ENCODE results near the gene AAK1. TPM values are rescaled to one million over a fixed set of nuclear protein-coding genes. Genes with fewer than 3 reads are reported as not detected.

The AAK1 gene
- polyA plus RNA-seq, 1 experiment: 31.1 TPM

DNA sequence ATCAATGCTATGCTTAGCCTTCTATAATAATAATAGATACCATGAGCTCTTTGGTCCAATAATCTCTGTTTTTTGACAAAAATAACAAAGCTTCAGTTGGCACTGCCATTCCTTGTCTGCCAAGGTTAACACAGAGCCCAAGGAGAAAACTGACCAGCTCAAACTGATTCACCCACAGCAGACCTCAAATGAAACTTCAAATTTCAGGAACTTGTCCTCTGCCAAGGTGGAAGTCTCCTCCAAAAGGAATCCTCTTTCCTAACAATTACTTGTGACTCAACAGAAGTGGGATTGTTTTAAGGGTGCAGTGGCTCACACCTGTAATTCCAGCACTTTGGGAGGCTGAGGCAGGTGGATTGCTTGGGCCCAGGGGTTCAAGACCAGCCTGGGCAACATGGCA, 12.1 kb downstream of the AAK1 start:
- Histone ChIP-seq H3K27ac (ENCODE audit: low read depth, low read length) (no peak overlapping the region), H3K27me3 (ENCODE audit: control insufficient read depth, insufficient read depth, low read length) (no peaks in the 10 kb centered on the region), H3K9me3 (ENCODE audit: control insufficient read depth, insufficient read depth, low read length) (no peaks in the 10 kb centered on the region), H3K4me3 (ENCODE audit: low read depth, low read length) (no peak overlapping the region)
- POLR2A ChIA-PET: interaction anchor here (0.9 kb wide), 1 partner anchor 51 kb away, joined by 3 read pairs; no protein-coding TSS in a partner anchor
- DNase-seq (ENCODE audit: low read depth, low spot score): no peak
- CTCF ChIA-PET: no interaction called here
- TF ChIP-seq, protein P1, sequence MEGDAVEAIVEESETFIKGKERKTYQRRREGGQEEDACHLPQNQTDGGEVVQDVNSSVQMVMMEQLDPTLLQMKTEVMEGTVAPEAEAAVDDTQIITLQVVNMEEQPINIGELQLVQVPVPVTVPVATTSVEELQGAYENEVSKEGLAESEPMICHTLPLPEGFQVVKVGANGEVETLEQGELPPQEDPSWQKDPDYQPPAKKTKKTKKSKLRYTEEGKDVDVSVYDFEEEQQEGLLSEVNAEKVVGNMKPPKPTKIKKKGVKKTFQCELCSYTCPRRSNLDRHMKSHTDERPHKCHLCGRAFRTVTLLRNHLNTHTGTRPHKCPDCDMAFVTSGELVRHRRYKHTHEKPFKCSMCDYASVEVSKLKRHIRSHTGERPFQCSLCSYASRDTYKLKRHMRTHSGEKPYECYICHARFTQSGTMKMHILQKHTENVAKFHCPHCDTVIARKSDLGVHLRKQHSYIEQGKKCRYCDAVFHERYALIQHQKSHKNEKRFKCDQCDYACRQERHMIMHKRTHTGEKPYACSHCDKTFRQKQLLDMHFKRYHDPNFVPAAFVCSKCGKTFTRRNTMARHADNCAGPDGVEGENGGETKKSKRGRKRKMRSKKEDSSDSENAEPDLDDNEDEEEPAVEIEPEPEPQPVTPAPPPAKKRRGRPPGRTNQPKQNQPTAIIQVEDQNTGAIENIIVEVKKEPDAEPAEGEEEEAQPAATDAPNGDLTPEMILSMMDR (IDR thresholded peaks at IDR 0.05; ENCODE audit: low read depth, low read length): no peak

DNA sequence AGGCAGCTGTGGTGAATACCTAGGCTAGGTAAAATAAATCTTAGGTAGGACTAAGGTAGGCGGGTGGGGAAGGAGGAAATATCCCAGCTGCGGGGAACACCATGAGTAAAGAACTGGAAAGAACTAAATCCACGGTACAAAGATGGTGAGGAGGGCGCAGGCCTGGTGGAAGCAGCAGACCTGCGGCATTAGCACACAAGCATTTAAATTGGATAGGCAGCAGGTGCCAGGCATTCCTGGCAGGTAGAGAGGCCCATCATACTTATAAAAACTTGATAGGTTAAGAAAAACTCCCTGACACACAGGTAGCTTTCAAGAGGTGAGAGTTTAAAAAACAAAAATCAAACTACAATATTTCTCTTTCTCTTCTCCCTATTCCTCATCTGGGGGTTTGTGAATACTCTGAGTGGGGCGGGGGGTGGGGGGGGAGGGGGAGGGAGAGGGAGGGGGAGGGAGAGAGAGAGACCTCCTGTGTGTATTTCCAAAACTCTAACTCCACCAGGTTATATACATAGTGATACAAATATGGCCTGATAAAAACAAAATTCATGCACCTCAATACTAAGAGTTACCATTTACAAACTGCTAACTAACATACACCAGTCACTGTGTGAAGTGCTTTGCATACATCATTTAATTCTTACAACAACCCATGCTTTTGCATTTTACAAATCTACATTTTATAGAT, 13.5 kb downstream of the AAK1 start:
- TF ChIP-seq, protein P1 (IDR thresholded peaks at IDR 0.05; ENCODE audit: low read depth, low read length): no peak
- no peaks in the 10 kb centered on the region for H3K9me3 ChIP-seq (ENCODE audit: control insufficient read depth, insufficient read depth, low read length)
- H3K27me3 ChIP-seq (ENCODE audit: control insufficient read depth, insufficient read depth, low read length): no peaks in the 10 kb centered on the region
- DNase-seq (ENCODE audit: low read depth, low spot score): no peak
- H3K27ac ChIP-seq (ENCODE audit: low read depth, low read length): no peak overlapping the region
- ChIA-PET POLR2A (no interaction called here), CTCF (no interaction called here)
- H3K4me3 ChIP-seq (ENCODE audit: low read depth, low read length): no peak overlapping the region

DNA sequence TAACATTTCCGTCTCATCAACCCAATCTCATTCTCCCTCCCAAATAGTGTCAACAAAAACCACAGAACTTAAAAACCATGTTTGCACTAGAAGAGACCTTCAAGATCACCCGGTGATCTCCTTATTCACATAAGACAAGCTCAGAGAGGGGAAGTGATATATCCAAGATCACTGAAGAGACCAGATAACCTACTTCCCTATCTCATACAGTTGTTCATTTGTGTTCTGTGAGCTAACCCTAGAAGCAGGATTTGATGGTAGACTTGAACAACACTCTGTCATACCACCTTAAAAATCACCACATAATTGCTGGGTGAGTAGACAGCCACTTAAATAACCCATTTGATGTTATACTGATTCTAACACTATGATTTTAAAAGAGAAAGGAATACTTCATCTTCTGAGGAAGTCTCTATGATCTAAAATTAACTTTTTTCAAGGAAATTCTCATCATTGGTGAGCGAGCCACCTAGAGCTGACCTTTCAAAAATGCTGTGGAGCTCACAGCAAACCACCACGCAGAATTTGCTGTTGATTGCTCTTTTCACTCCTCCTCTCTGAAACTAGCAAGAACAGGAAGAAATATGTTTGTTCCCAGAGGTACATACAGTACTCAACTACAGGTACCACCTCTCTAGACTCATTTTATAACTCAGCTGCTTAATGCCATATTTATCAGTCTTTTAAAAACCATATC, 15.1 kb downstream of the AAK1 start:
- ChIA-PET POLR2A (interaction anchor here (1.0 kb wide), 1 partner anchor 15 kb away, joined by 3 read pairs; the partner anchor contains the start of gene AAK1), CTCF (no interaction called here)

DNA sequence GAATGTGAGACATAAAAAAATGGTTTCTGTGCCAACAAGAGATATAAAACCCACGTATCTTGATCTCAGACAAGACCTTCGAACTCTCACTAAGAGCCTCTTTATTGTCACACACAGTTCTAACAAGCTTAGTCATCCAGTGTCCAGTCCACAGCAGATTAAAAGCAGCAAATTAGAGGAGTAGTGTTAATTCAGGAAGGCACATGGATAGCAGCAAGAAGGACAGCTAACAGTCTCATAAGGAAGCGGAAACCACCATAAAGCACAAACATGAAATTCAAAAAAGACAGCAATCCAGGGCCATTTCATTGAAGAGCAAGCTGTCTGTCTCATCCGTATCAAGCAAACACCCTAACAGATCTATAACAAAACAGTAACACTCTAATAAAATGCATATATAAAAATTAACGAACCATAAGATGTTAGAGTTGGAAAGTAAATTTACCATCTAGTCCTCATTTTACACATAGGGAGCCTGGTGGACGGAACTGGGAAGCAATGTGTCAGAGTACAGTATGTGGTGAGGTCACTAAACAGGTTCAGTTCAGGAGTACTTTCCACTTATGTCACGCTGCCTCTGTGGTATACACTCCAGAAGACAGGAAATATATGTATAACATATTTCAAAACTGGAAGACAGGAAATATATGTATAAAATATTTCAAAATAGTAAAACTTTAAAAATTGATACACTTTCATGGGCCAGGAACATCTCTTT, 18.3 kb downstream of the AAK1 start:
- TF ChIP-seq, protein P1 (IDR thresholded peaks at IDR 0.05; ENCODE audit: low read depth, low read length): no peak
- H3K27me3 ChIP-seq (ENCODE audit: control insufficient read depth, insufficient read depth, low read length): no peaks in the 10 kb centered on the region
- no peak for DNase-seq (ENCODE audit: low read depth, low spot score)
- ChIA-PET CTCF (no interaction called here), POLR2A (no interaction called here)
- H3K9me3 ChIP-seq (ENCODE audit: control insufficient read depth, insufficient read depth, low read length): no peaks in the 10 kb centered on the region; the same call in 1 of the 2 replicates
- H3K4me3 ChIP-seq (ENCODE audit: low read depth, low read length): no peak overlapping the region
- no peak overlapping the region for H3K27ac ChIP-seq (ENCODE audit: low read depth, low read length)

More for the DNA sequence above, 15.1 kb downstream of the AAK1 start:
- H3K4me3 ChIP-seq (ENCODE audit: low read depth, low read length): no peak overlapping the region
- no peaks in the 10 kb centered on the region for H3K9me3 ChIP-seq (ENCODE audit: control insufficient read depth, insufficient read depth, low read length)
- H3K27ac ChIP-seq (ENCODE audit: low read depth, low read length): no peak overlapping the region
- no peaks in the 10 kb centered on the region for H3K27me3 ChIP-seq (ENCODE audit: control insufficient read depth, insufficient read depth, low read length)
- TF ChIP-seq, protein P1 (IDR thresholded peaks at IDR 0.05; ENCODE audit: low read depth, low read length): no peak
- no peak for DNase-seq (ENCODE audit: low read depth, low spot score)

- H3K4me3 ChIP-seq (ENCODE audit: low read depth, low read length): no peak overlapping the region
- TF ChIP-seq, protein P1 (IDR thresholded peaks at IDR 0.05; ENCODE audit: low read depth, low read length): no peak
- H3K27me3 ChIP-seq (ENCODE audit: control insufficient read depth, insufficient read depth, low read length): no peaks in the 10 kb centered on the region
- ChIA-PET POLR2A (no interaction called here), CTCF (no interaction called here)
- no peak for DNase-seq (ENCODE audit: low read depth, low spot score)
- no peak overlapping the region for H3K27ac ChIP-seq (ENCODE audit: low read depth, low read length)
- no peaks in the 10 kb centered on the region; the same call in 1 of the 2 replicates for H3K9me3 ChIP-seq (ENCODE audit: control insufficient read depth, insufficient read depth, low read length)
Observed at GRCh38 chr2:69624611-69625010, 18.9 kb downstream of the AAK1 start.
